Tibial nerve (tissue), 4 donors: ENCODE measurements around the gene PKNOX2. TPM values are rescaled to one million over a fixed set of nuclear protein-coding genes. Genes with fewer than 3 reads are reported as not detected.

Source experiments
- DNase-seq, 2 donors: peaks; one replicate each; pipeline ENCODE4 v3.0.0-alpha.2; 2019; ENCODE audit warnings: low spot score in 2 of 2
- H3K27ac ChIP-seq, 4 donors: fragments of 200-600 bp; sonication (generic) in 3 of 4; one replicate each; pipeline ENCODE4 v1.5.1; 2017 to 2019; ENCODE audit warnings: mild to moderate bottlenecking in 1 of 4
- H3K27me3 ChIP-seq, 2 donors: fragments of 200-600 bp; sonication (generic) in 1 of 2; one replicate each; pipeline versions ENCODE4 v1.5.1 to v1.6.0; 2017 to 2019
- H3K36me3 ChIP-seq, 3 donors: fragments of 200-600 bp; sonication (generic); one replicate each; pipeline ENCODE4 v1.5.1; 2018 to 2019
- H3K4me1 ChIP-seq, 4 donors: fragments of 200-600 bp; sonication (generic) in 3 of 4; one replicate each; pipeline ENCODE4 v1.5.1; 2017 to 2019
- H3K4me3 ChIP-seq, 4 donors: fragments of 200-600 bp; sonication (generic) in 3 of 4; one replicate each; pipeline ENCODE4 v1.5.1; 2017 to 2019; ENCODE audit warnings: mild to moderate bottlenecking in 1 of 4, moderate library complexity in 1 of 4
- H3K9me3 ChIP-seq, 4 donors: fragments of 200-600 bp; sonication (generic) in 3 of 4; one replicate each; pipeline ENCODE4 v1.5.1; 2017 to 2019
- EP300 ChIP-seq, 2 donors: sonication (generic); formaldehyde crosslinking; IDR thresholded peaks; one replicate each; pipeline ENCODE4 v1.6.1; 2017; ENCODE audit warnings: antibody characterized with exemption in 2 of 2, mild to moderate bottlenecking in 1 of 2
- POLR2A ChIP-seq, 2 donors: fragments of 450-650 bp; IDR thresholded peaks; one replicate each; pipeline ENCODE4 v1.6.1; 2017; ENCODE audit warnings: antibody characterized with exemption in 2 of 2, mild to moderate bottlenecking in 2 of 2, moderate library complexity in 2 of 2
- WGBS, 2 donors: methylation state at CpG; one replicate each; pipeline ENCODE4 v1.1.5; 2018; 5-methylcytosine and 5-hydroxymethylcytosine counted together
- total RNA-seq, 4 donors: library from RNA; depleted of rRNA; stranded (reverse); fragments of >200 nt; gene quantifications; one replicate each; pipeline ENCODE4 v1.1.0, GENCODE V29; 2016
- TF ChIP-seq, protein P1 (sequence below), 5 experiments: fragments of 200-600 bp in 3 of 5; fragments of 450-650 bp in 2 of 5; sonication (generic) in 3 of 5; IDR thresholded peaks; one replicate each; pipeline ENCODE4 v1.5.1; 2016 to 2019; ENCODE audit warnings: antibody characterized with exemption in 5 of 5, mild to moderate bottlenecking in 3 of 5, moderate library complexity in 2 of 5

Gene PKNOX2
- total RNA-seq, 4 donors from 2014 or later, result 5.7 to 7.2 (median 6.4) TPM

DNA sequence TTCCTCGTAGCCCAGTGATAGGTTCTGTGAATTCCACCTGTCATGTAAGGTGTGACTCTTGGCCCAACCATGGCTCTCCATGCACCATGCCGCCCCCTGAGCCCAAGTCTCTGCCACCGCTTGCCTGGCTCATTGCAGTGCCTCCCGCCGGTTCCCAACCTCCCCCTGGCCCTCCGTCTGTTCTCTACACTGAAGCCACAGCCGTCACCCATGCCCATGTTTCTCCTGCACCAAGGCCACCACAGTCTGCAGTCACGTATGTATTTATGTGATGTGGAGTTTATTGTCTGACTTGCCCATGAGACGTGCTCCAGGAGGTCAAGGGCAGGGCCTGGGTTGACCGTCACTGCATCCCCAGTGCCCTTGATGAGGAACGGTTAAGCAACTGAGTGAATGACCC is 35.9 kb downstream of the PKNOX2 start:
- Histone ChIP-seq H3K4me1 (peaks cover 0 to 35% (median 15%) of the 10 kb centered on the region in 4 donors), H3K27ac (no peak overlapping the region), H3K27me3 (no peaks in the 10 kb centered on the region), H3K4me3 (no peak overlapping the region), H3K9me3 (no peaks in the 10 kb centered on the region), H3K36me3 (no peaks in the 10 kb centered on the region)
- no peak for DNase-seq
- 90 to 95% methylated on average over 11 of the region's 11 CpGs for WGBS, 2 donors
- TF ChIP-seq, protein P1, sequence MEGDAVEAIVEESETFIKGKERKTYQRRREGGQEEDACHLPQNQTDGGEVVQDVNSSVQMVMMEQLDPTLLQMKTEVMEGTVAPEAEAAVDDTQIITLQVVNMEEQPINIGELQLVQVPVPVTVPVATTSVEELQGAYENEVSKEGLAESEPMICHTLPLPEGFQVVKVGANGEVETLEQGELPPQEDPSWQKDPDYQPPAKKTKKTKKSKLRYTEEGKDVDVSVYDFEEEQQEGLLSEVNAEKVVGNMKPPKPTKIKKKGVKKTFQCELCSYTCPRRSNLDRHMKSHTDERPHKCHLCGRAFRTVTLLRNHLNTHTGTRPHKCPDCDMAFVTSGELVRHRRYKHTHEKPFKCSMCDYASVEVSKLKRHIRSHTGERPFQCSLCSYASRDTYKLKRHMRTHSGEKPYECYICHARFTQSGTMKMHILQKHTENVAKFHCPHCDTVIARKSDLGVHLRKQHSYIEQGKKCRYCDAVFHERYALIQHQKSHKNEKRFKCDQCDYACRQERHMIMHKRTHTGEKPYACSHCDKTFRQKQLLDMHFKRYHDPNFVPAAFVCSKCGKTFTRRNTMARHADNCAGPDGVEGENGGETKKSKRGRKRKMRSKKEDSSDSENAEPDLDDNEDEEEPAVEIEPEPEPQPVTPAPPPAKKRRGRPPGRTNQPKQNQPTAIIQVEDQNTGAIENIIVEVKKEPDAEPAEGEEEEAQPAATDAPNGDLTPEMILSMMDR (IDR thresholded peaks at IDR 0.05), result no peak
- TF ChIP-seq POLR2A (IDR thresholded peaks at IDR 0.05) (no peak), EP300 (IDR thresholded peaks at IDR 0.05) (no peak)

DNA sequence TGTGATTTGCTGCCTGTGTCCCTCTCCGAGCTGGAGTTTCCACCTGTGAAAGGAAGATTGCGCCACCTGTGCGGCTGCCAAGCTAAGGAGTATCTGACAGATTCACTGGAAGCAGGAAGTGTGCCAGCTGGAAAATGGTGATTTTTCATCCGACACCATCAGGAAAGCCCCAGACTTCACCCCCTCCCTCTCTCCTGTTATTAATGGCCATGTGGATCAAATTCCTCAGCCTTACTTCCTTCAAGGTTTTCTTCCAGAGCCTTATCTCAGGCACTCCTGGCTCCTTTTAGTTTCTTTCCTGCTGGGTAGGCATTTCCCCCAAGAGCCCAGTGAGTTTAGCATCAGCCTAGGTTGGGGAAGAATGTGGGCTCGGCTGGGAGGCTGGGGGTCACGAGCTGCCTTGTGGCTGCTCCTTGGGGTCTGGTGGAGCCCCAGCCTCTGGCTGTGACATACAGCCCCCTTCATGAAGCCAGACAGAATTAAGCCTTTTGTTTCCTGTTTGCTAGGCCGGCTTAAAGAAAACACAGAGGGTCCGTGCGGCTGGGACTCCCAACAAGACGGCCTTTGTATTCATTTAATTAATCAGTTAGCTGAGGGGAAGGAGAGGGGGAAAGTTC is 37.1 kb downstream of the PKNOX2 start:
- Histone ChIP-seq H3K27me3 (no peaks in the 10 kb centered on the region), H3K36me3 (no peaks in the 10 kb centered on the region), H3K4me1 (peaks cover 0 to 35% (median 15%) of the 10 kb centered on the region in 4 donors), H3K27ac (peak overlapping the region in 2 of 4 donors; percentile 43 to 52), H3K9me3 (no peaks in the 10 kb centered on the region), H3K4me3 (no peak overlapping the region)
- no peak for DNase-seq
- TF ChIP-seq, protein P1 (IDR thresholded peaks at IDR 0.05), result no peak
- TF ChIP-seq POLR2A (IDR thresholded peaks at IDR 0.05) (no peak), EP300 (IDR thresholded peaks at IDR 0.05) (no peak)
- 29 to 42% methylated on average over 10 of the region's 10 CpGs for WGBS, 2 donors

DNA sequence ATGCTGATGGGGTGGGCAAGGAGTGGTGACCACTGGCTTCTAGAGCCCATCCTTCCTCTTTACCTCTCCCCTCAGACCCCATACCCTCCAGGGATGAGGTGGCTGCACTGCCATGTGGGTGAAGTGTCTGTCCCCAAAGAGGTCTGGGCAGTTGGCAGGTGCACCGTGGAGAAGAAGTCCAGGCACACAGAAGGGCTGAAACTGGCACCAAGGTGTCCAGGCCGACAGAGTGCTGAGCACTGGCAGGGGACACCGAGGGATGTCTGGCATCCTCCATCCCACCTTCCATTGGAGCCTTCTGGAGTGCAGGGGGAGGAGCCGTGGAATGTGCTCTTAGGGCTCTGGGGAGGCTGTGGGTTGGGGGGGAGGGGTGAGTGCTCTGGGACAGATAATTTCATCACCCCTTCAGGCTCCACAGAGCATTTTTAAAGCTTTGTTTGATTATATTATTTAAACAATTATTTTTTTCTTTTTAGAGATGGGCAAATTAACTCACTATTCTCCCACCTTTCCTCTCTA is 37.9 kb downstream of the PKNOX2 start:
- Histone ChIP-seq H3K27ac (no peak overlapping the region), H3K36me3 (no peaks in the 10 kb centered on the region), H3K9me3 (no peaks in the 10 kb centered on the region), H3K4me1 (peaks cover 0 to 35% (median 15%) of the 10 kb centered on the region in 4 donors), H3K27me3 (no peaks in the 10 kb centered on the region), H3K4me3 (no peak overlapping the region)
- TF ChIP-seq EP300 (IDR thresholded peaks at IDR 0.05) (no peak), POLR2A (IDR thresholded peaks at IDR 0.05) (no peak)
- TF ChIP-seq, protein P1 (IDR thresholded peaks at IDR 0.05), result no peak
- no peak for DNase-seq
- WGBS, 2 donors, result 45 to 46% methylated on average over 4 of the region's 4 CpGs

DNA sequence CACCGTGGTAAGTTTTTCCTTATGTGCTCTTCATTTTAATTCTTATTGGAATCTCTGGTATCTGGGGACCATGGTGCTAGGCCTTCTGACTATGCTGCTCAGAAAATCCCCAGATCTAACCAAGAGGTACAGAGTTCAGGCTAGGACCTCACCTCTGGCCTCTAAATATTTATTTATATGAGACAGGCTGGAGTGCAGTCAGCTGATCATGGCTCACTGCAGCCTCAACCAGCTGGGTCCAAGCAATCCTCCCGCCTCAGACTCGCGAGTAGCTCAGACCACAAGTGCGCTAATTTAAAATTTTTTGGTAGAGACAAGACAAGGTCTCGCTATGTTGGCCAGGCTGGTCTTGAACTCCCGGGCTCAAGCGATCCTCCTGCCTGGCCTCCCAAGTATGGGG is 38.4 kb downstream of the PKNOX2 start:
- H3K27ac ChIP-seq, result no peak overlapping the region
- H3K36me3 ChIP-seq, result no peaks in the 10 kb centered on the region
- TF ChIP-seq POLR2A (IDR thresholded peaks at IDR 0.05), result no peak
- TF ChIP-seq, protein P1 (IDR thresholded peaks at IDR 0.05), result no peak
- no peak for TF ChIP-seq EP300 (IDR thresholded peaks at IDR 0.05)
- H3K9me3 ChIP-seq, result no peaks in the 10 kb centered on the region
- peaks cover 0 to 35% (median 15%) of the 10 kb centered on the region in 4 donors for H3K4me1 ChIP-seq
- no peak for DNase-seq
- no peaks in the 10 kb centered on the region for H3K27me3 ChIP-seq
- WGBS, 2 donors, result 90 to 94% methylated on average over 8 of the region's 8 CpGs
- no peak overlapping the region for H3K4me3 ChIP-seq

DNA sequence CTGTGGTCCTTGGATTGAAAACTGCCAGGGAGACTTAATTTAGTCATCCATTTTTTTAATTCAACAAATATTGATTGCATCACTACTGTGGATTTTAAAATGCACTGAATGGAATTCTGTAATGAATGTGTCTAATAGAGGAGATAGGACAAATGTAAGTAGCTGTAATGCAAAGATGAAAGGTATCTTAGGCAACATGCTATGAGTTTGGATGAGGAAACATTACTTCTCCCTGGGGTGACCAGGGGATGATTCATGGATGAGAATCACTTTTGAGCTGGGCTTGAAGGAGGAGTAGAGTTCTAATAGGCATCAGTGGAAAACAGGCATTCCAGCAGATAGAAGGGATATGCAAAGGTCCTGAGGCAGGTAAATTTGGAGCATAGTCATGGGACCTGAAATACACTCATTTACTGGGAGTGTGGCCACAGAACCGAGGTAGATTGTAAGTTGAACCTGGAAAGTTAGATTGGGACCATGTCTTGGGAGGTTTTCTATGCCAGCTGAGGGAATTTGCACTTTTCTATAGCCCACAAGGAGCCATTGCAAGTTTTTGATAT is 43.4 kb downstream of the PKNOX2 start:
- H3K27ac ChIP-seq, result no peak overlapping the region
- no peak for TF ChIP-seq POLR2A (IDR thresholded peaks at IDR 0.05)
- TF ChIP-seq EP300 (IDR thresholded peaks at IDR 0.05), result no peak
- TF ChIP-seq, protein P1 (IDR thresholded peaks at IDR 0.05), result no peak
- no peaks in the 10 kb centered on the region for H3K9me3 ChIP-seq
- 63 to 81% methylated on average over 1 of the region's 1 CpG for WGBS, 2 donors
- H3K27me3 ChIP-seq, result no peaks in the 10 kb centered on the region
- no peak overlapping the region for H3K4me3 ChIP-seq
- H3K36me3 ChIP-seq, result no peaks in the 10 kb centered on the region
- DNase-seq, result no peak
- H3K4me1 ChIP-seq, result peaks cover 0 to 16% (median 4%) of the 10 kb centered on the region in 4 donors
